GM12878 (cell line): ENCODE results near the gene FCAMR. TPM values are rescaled to one million over a fixed set of nuclear protein-coding genes. Genes with fewer than 3 reads are reported as not detected.

Experiments
- ATAC-seq: fragments of 200-7000 bp; cut with Tn5 transposase; 3 replicates; pipeline ENCODE4 v1.9.1; 2020; ENCODE audit warnings: mild to moderate bottlenecking, moderate library complexity
- BruUV-seq: library from RNA; stranded (reverse); fragments of 400-500 nt; replicated peaks from 2 replicates; lab custom pipeline; 2021; lab: Mats Ljungman, UMichigan
- CTCF ChIA-PET: fragments of 300-600 bp; sonication (Branson Sonifier 250); formaldehyde crosslinking; extraction: SDS; loops from one replicate; lab custom pipeline; 2021; ENCODE audit warnings: inconsistent platforms; lab: Yijun Ruan, JAX
- POLR2A ChIA-PET: fragments of 350-600 bp; formaldehyde crosslinking; extraction: SDS; loops from one replicate; lab custom pipeline; 2021; ENCODE audit warnings: inconsistent platforms; lab: Charles Lee
- RAD21 ChIA-PET: fragments of 300-600 bp; sonication (Branson Sonifier 250); formaldehyde crosslinking; loops from one replicate; lab custom pipeline; 2023; ENCODE audit warnings: antibody characterized with exemption; ENCODE audit not compliant: unreplicated experiment; lab: Charles Lee
- SMC1A ChIA-PET: fragments of 300-600 bp; sonication (Branson Sonifier 250); formaldehyde crosslinking; loops from one replicate; lab custom pipeline; 2023; ENCODE audit not compliant: unreplicated experiment, uncharacterized antibody; lab: Charles Lee
- DNase-seq: peaks from one replicate; pipeline ENCODE4 v3.0.0-alpha.2; 2011; ENCODE audit warnings: low read depth, low spot score
- FAIRE-seq: peaks from 3 replicates; lab custom pipeline; 2011; peaks lifted over from hg19 to GRCh38; lab: Jason Lieb, UNC
- H2AFZ ChIP-seq: 2 replicates; pipeline ENCODE4 v1.6.0; 2011; ENCODE audit warnings: low read depth, low read length, control low read depth; ENCODE audit not compliant: control insufficient read depth
- H3K27ac ChIP-seq: 2 replicates; pipeline ENCODE4 v1.5.1; 2011; ENCODE audit warnings: control low read depth; ENCODE audit not compliant: control insufficient read depth, insufficient read depth
- H3K27me3 ChIP-seq, 2 experiments: replicated peaks in 1 of 2; 2 replicates each; pipeline versions ENCODE4 v1.6.0 to v1.6.1; 2011; ENCODE audit warnings: low read length in 1 of 2; ENCODE audit not compliant: control insufficient read depth in 2 of 2, insufficient read depth in 2 of 2
- H3K36me3 ChIP-seq, 2 experiments: 2 replicates each; pipeline ENCODE4 v1.5.1; 2011; ENCODE audit warnings: low read length in 1 of 2; ENCODE audit not compliant: control insufficient read depth in 2 of 2, insufficient read depth in 2 of 2
- H3K4me1 ChIP-seq: 2 replicates; pipeline ENCODE4 v1.6.1; 2011; ENCODE audit warnings: mild to moderate bottlenecking, low read length, moderate library complexity, mixed read lengths; ENCODE audit not compliant: control insufficient read depth, insufficient read depth
- H3K4me2 ChIP-seq: 2 replicates; pipeline ENCODE4 v1.6.0; 2011; ENCODE audit warnings: control low read depth; ENCODE audit not compliant: control insufficient read depth, insufficient read depth
- H3K4me3 ChIP-seq: fragments of 200-600 bp; sonication (generic); 2 replicates; pipeline ENCODE4 v1.5.1; 2016
- H3K79me2 ChIP-seq: 2 replicates; pipeline ENCODE4 v1.6.0; 2011; ENCODE audit warnings: low read length; ENCODE audit not compliant: control insufficient read depth, insufficient read depth
- H3K9ac ChIP-seq: 2 replicates; pipeline ENCODE4 v1.8.0; 2011; ENCODE audit warnings: low read length, control low read depth, mixed read lengths; ENCODE audit not compliant: control insufficient read depth, insufficient read depth
- H3K9me3 ChIP-seq: replicated peaks from 3 replicates; pipeline ENCODE4 v1.5.1; 2011; ENCODE audit warnings: mild to moderate bottlenecking, low read length; ENCODE audit not compliant: control insufficient read depth, insufficient read depth
- H4K20me1 ChIP-seq: 2 replicates; pipeline ENCODE4 v1.6.0; 2011; ENCODE audit not compliant: control insufficient read depth, insufficient read depth
- ATF7 ChIP-seq: fragments of 450-650 bp; IDR thresholded peaks from 2 replicates; pipeline ENCODE4 v1.6.1; 2016; ENCODE audit warnings: low read depth, mild to moderate bottlenecking
- CBFB ChIP-seq: IDR thresholded peaks from 2 replicates; pipeline ENCODE4 v1.6.1; 2016; ENCODE audit warnings: antibody characterized with exemption, low read depth
- IRF4 ChIP-seq: IDR thresholded peaks from 2 replicates; pipeline ENCODE4 v1.6.1; 2011; ENCODE audit warnings: low read depth, low read length
- KAT2A ChIP-seq: conservative IDR thresholded peaks from 2 replicates; pipeline ENCODE4 v1.6.1; 2011; ENCODE audit warnings: low read depth, low read length; ENCODE audit not compliant: control insufficient read depth
- KDM1A ChIP-seq: fragments of 200-600 bp; sonication (generic); IDR thresholded peaks from 2 replicates; pipeline ENCODE4 v1.6.1; 2016; ENCODE audit warnings: borderline replicate concordance
- MLLT1 ChIP-seq: fragments of 450-650 bp; IDR thresholded peaks from 2 replicates; pipeline ENCODE4 v1.6.1; 2016; ENCODE audit warnings: mild to moderate bottlenecking
- RCOR1 ChIP-seq: conservative IDR thresholded peaks from 2 replicates; pipeline ENCODE4 v1.6.1; 2012; ENCODE audit warnings: low read depth, low read length, improper control_type of control experiment
- SP1 ChIP-seq: IDR thresholded peaks from one replicate; pipeline ENCODE4 v1.6.1; 2011; ENCODE audit warnings: low read depth, low read length
- USF1 ChIP-seq: IDR thresholded peaks from 2 replicates; pipeline ENCODE4 v1.6.1; 2011; ENCODE audit warnings: borderline replicate concordance, low read depth, mild to moderate bottlenecking, moderate library complexity, mixed read lengths, low read length; ENCODE audit not compliant: insufficient read depth; ENCODE audit errors: extremely low read length
- ZBTB40 ChIP-seq: fragments of 450-650 bp; IDR thresholded peaks from 2 replicates; pipeline ENCODE4 v1.6.1; 2016; ENCODE audit warnings: mild to moderate bottlenecking, moderate library complexity, borderline replicate concordance
- WGBS: methylation state at CpG from one replicate; pipeline ENCODE4 v1.1.6; 2016; ENCODE audit warnings: low lambda C conversion rate; ENCODE audit not compliant: insufficient replicate concordance, insufficient coverage; ENCODE audit errors: missing lambda C conversion rate; 5-methylcytosine and 5-hydroxymethylcytosine counted together
- in situ Hi-C: fragments of 300-500 bp; cut with MboI; formaldehyde crosslinking; loops from 9 replicates; pipeline ENCODE4 v1.14.3; 2018; ENCODE audit warnings: mixed read lengths
- intact Hi-C: fragments of 100-400 bp; cut with micrococcal nuclease; formaldehyde crosslinking; loops from one replicate; pipeline ENCODE4 v1.14.2; 2022; ENCODE audit not compliant: unreplicated experiment
- polyA plus RNA-seq, 11 experiments: library from polyadenylated mRNA; depleted of rRNA in 4 of 11; unstranded in 6 of 11; stranded (reverse) in 5 of 11; fragments of >200 nt; fragmentation: Nextera tagmentation in 4 of 11; fragmentation: Illumina TruSeq in 1 of 11; extraction: Ambion mirVana in 4 of 11; extraction: Trizol in 1 of 11; gene quantifications; 1 replicate in 1 of 11; 2 replicates in 10 of 11; pipeline versions ENCODE4 v1.2.1 to v1.2.3, GENCODE V29; 2011 to 2016; ENCODE audit warnings: inconsistent platforms in 2 of 11, missing spikeins in 2 of 11, low read depth in 1 of 11
- total RNA-seq, 4 experiments: library from RNA; depleted of rRNA in 3 of 4; stranded (reverse); fragments of >200 nt in 3 of 4; fragmentation: Illumina TruSeq in 1 of 4; extraction: Trizol in 1 of 4; gene quantifications; 2 replicates each; pipeline versions ENCODE4 v1.2.1 to v1.2.3, GENCODE V29; 2013 to 2021
- TF ChIP-seq, protein P1 (sequence below): fragments of 450-650 bp; IDR thresholded peaks from 2 replicates; pipeline ENCODE4 v1.6.1; 2018; ENCODE audit warnings: borderline replicate concordance, mild to moderate bottlenecking; ENCODE audit not compliant: partially characterized antibody

FCAMR gene
- total and polyA plus RNA-seq, 10 of the 15 experiments (the other 5 are each of a cell fraction or from before 2014, with no cell fraction given): 0.04 to 0.15 (median 0.06) TPM; not detected in 3

- Histone ChIP-seq H3K79me2 (no peaks in the 10 kb centered on the region), H4K20me1 (no peaks in the 10 kb centered on the region), H3K4me2 (no peak overlapping the region), H3K9ac (no peak overlapping the region), H3K36me3 (no peaks in the 10 kb centered on the region), H3K4me1 (peaks cover 26% of the 10 kb centered on the region), H2AFZ (no peak overlapping the region), H3K9me3 (peaks cover 4% of the 10 kb centered on the region; the same call in 2 of the 3 replicates), H3K27ac (no peak overlapping the region), H3K27me3 (no peaks in the 10 kb centered on the region), H3K4me3 (no peak overlapping the region)
- in situ Hi-C loops: no loop called here
- FAIRE-seq: no peak
- ChIA-PET CTCF (interaction anchor here (0.6 to 9.4 kb wide), 12 partner anchors 8 to 233 kb away, joined by 3 to 61 read pairs (median 5); no protein-coding TSS in a partner anchor), POLR2A (interaction anchor here (1.0 to 1.3 kb wide), 2 partner anchors 8 to 25 kb away, joined by 4 read pairs; partner anchors contain the start of gene FCMR), RAD21 (interaction anchor here (1.1 to 1.9 kb wide), 5 partner anchors 12 to 35 kb away, joined by 3 to 6 read pairs (median 4); no protein-coding TSS in a partner anchor), SMC1A (interaction anchor here (0.7 to 2.0 kb wide), 7 partner anchors 12 to 36 kb away, joined by 3 to 15 read pairs (median 3); partner anchors contain the start of genes FCAMR and FCMR)
- intact Hi-C loops: no loop called here
- no peak for DNase-seq
- WGBS: 29% methylated on average over 3 of the region's 3 CpGs
- BruUV-seq: no TSS peak
- ATAC-seq: no peak
- TF ChIP-seq USF1 (no peak), ZBTB40 (no peak), SP1 (no peak), RCOR1 (no peak), KDM1A (no peak), IRF4 (no peak), ATF7 (no peak), KAT2A (no peak), MLLT1 (no peak), CBFB (no peak)
- TF ChIP-seq, protein P1, sequence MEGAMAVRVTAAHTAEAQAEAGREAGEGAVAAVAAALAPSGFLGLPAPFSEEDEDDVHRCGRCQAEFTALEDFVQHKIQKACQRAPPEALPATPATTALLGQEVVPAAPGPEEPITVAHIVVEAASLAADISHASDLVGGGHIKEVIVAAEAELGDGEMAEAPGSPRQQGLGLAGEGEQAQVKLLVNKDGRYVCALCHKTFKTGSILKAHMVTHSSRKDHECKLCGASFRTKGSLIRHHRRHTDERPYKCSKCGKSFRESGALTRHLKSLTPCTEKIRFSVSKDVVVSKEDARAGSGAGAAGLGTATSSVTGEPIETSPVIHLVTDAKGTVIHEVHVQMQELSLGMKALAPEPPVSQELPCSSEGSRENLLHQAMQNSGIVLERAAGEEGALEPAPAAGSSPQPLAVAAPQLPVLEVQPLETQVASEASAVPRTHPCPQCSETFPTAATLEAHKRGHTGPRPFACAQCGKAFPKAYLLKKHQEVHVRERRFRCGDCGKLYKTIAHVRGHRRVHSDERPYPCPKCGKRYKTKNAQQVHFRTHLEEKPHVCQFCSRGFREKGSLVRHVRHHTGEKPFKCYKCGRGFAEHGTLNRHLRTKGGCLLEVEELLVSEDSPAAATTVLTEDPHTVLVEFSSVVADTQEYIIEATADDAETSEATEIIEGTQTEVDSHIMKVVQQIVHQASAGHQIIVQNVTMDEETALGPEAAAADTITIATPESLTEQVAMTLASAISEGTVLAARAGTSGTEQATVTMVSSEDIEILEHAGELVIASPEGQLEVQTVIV: no peak
These were observed 23.0 kb downstream of the FCAMR start for GRCh38 chr1:206947255-206947654.
